ENCODE results near the gene ITIH4.

- TF ChIP-seq CTCF (IDR thresholded peaks at IDR 0.05 in 2 of 3, conservative IDR thresholded peaks at IDR 0.05 in 1 of 3; ENCODE audit: insufficient read depth in 2 of 3, low read depth in 1 of 3, low read length in 3 of 3) (no peak), CGGBP1 (CRISPR knock-in tag; IDR thresholded peaks at IDR 0.05) (no peak), LEF1 (IDR thresholded peaks at IDR 0.05) (no peak)
Measured at GRCh38 chr3:52865994-52866393, 35.5 kb upstream of the ITIH4 start.

Data from K562 (cell line).